C1 segment of cervical spinal cord (tissue), 14 donors: ENCODE results near the gene NKD1.

Experiments used
- DNase-seq, 14 donors: peaks; one replicate each; lab custom pipeline; 2025; lab: John Stamatoyannopoulos, UW

The NKD1 gene

GRCh38 chr16:50559342-50559741 is 11.1 kb downstream of the NKD1 start:
- no peak for DNase-seq

GRCh38 chr16:50559804-50560514 is 11.8 kb downstream of the NKD1 start:
- peak in 3 of 14 donors; percentile 10 to 26 (median 11) for DNase-seq

- DNase-seq = no peak
Measured at GRCh38 chr16:50560903-50561863, 13.0 kb downstream of the NKD1 start.

- DNase-seq = no peak
Measured at GRCh38 chr16:50562657-50563056, 14.5 kb downstream of the NKD1 start.

GRCh38 chr16:50563989-50564388 is 15.8 kb downstream of the NKD1 start:
- no peak for DNase-seq

GRCh38 chr16:50565428-50565827 is 17.2 kb downstream of the NKD1 start:
- DNase-seq = no peak

- DNase-seq = no peak
Measured at GRCh38 chr16:50566014-50566962, 18.1 kb downstream of the NKD1 start.

- no peak for DNase-seq
Measured at GRCh38 chr16:50567651-50568050, 19.5 kb downstream of the NKD1 start.

GRCh38 chr16:50568187-50568815 is 20.1 kb downstream of the NKD1 start:
- DNase-seq = no peak

- no peak for DNase-seq
Measured at GRCh38 chr16:50570354-50570753, 22.2 kb downstream of the NKD1 start.

- DNase-seq = no peak
Measured at GRCh38 chr16:50570808-50571598, 22.8 kb downstream of the NKD1 start.

GRCh38 chr16:50571786-50572185 is 23.6 kb downstream of the NKD1 start:
- DNase-seq = no peak

- DNase-seq = no peak
Measured at GRCh38 chr16:50572700-50573099, 24.5 kb downstream of the NKD1 start.

- DNase-seq = no peak
Measured at GRCh38 chr16:50573279-50573678, 25.1 kb downstream of the NKD1 start.

GRCh38 chr16:50573947-50574744 is 25.9 kb downstream of the NKD1 start:
- peak in 4 of 14 donors; percentile 10 to 47 (median 24) for DNase-seq

- no peak for DNase-seq
Measured at GRCh38 chr16:50574745-50575136, 26.5 kb downstream of the NKD1 start.

GRCh38 chr16:50575743-50576142 is 27.5 kb downstream of the NKD1 start:
- no peak for DNase-seq

GRCh38 chr16:50576403-50577113 is 28.4 kb downstream of the NKD1 start:
- DNase-seq = no peak

GRCh38 chr16:50578137-50578536 is 29.9 kb downstream of the NKD1 start:
- DNase-seq = no peak
